Stimulated activated CD4-positive, alpha-beta T cell treated with anti-CD3 and anti-CD28 coated beads, Interleukin-12 subunit alpha, Interleukin-12 subunit beta, amount 100 ng/mL, for 4 hours (primary cell): ENCODE measurements around the gene HOXB4.
A peak's percentile ranks its signal among the peaks of the same experiment; 100 is the strongest.
"Not testable (repeated sequence)": the region's sequence is repeated elsewhere in the genome, so short reads cannot be mapped to it uniquely, and the experiment has no call there.

Experiments
- DNase-seq: peaks from one replicate; pipeline ENCODE4 v3.0.0-alpha.2; 2020

Gene HOXB4

GRCh38 chr17:48545022-48545375 lies 33.2 kb downstream of the HOXB4 start, which contains the start of gene HOXB2:
Gene HOXB2 (minus strand): TSS chr17:48545109. CDS start chr17:48544911, 198 bp downstream.
- DNase-seq, result no peak

DNA sequence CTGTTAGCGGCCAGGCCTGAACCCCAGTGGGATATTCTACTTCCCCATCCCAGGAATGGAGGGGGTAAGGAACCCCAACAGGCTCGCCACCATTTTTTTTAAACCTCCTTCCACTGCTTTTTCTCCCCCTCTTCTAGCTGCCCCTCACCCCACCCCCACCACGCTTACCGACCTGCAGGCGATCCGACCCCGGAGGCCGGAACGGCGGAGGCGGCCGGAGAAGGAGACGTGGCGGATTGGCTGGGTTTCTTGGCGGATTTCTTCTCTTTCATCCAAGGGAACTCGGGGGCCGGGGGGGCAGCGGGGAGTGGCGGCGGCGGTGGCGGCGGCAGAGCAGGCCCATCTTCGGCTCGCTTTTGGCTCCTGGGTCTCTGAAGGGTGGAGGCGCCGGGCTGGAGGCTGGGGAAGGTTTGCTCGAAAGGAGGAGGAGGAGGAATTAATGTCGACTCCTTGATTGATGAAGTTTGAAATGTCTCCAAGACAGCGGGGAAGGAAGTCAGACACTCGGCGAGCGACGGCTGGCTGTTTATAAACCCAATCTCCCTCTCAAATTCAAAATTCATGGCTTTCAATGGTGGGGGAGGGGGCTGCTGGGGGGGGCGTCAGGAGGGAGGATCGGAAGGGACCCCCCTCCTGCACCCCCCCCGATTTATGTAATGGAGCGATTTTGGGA lies 33.7 kb downstream of the HOXB4 start:
- DNase-seq, result no peak

GRCh38 chr17:48543854-48544348 lies 34.2 kb downstream of the HOXB4 start:
- peak; percentile 55 for DNase-seq

DNA sequence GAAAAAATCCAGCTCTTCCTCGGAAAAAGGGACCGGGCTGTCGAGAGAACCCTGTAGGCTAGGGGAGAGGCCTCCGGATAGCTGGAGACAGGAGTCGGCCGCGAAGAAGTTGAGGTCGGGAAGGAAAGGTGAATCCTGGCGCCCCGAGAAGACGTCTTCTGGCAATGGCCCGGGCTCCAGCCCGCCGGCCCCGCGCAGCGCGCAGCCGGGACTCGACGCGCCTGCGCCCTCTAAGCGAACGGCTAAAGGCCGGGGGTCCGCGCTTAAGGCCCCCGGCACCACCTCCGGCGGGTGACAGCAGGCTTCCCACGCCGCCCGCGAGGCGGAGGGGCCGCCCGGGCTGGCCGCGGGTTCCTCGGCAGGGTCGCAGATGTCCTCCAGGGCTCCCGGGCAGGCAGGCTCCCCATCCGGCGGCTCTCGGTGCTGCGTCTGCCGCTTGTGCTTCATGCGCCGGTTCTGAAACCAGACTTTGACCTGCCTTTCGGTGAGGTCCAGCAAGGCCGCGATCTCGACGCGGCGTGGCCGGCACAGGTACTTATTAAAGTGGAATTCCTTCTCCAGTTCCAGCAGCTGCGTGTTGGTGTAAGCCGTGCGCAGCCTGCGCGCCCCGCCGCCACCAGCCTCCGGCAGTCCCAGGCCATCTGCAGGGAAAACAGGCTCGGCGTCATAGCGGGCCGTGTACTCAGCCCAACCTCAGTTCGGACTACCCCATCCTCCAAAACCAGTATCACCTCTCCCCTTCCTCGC lies 34.9 kb downstream of the HOXB4 start:
- peak; percentile 58 for DNase-seq

GRCh38 chr17:48542698-48543106 lies 35.4 kb downstream of the HOXB4 start:
- no peak for DNase-seq

GRCh38 chr17:48542114-48542656 lies 36.0 kb downstream of the HOXB4 start:
- DNase-seq, result no peak

DNA sequence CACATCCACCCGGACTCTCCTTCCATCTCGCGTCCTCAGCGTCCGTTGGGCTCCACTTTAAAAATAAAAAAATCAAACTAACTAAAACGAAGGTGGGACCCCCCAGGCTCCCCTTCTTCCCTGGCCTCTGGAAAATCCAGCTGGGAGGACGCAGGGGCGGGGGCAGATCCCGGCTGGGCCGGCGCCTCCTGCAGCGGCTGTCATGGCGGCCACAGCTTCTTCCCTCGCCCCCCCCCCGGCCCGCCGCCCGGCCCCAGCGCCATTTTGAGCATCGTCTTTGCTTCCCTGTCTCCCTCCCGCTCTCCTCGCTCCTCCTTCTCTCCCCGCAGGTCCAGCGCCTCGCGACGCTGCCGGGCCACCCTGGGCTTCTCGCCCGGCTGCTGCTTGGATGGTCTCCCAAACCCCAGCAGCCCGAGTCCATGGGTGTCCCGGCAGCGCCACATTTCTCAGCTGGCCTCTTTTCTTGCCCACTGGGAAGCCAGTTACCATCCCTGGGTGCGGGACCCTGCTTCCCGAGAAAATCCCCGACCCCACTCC lies 36.5 kb downstream of the HOXB4 start:
- peak; percentile 41 for DNase-seq

- no peak for DNase-seq
Observed at GRCh38 chr17:48541036-48541576, 37.0 kb downstream of the HOXB4 start.

DNA sequence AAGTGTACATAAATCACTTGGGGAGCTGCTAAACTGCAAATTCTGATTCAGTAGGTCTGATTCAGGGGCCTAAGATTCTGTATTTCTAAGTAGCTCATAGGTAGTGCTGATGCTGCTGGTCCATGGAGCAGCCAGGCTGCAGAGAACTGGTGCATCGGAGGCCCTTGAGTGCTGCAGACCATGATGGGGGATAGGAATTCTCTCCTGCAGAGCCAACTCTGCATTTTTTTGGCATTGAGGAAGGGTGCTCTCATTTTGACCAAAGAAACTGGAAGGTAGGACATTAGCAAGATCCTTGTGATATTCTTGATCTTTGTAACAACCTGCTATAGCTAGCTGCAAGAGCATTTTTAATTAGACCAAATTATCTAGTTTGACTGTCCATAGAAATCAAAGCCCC lies 37.9 kb downstream of the HOXB4 start:
- DNase-seq, result no peak

DNA sequence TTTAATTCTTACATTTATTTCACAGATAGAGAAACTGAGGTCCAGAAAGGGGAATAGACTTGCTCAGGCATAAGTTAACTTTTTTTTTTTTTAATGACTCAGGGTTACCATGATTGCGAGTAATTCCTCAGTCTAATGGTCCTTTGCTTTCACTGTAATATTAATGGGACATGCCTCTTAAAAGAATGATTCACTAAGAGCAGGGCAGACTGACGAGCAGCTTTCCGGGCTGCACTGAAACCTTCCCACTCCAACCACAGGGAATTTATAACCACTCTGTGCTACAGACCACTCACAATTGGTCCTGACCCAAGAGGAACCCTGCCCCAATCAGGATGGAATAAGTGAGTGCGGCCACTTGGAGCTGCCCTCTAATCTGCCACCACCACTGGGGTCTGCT lies 39.0 kb downstream of the HOXB4 start:
- DNase-seq, result no peak

DNA sequence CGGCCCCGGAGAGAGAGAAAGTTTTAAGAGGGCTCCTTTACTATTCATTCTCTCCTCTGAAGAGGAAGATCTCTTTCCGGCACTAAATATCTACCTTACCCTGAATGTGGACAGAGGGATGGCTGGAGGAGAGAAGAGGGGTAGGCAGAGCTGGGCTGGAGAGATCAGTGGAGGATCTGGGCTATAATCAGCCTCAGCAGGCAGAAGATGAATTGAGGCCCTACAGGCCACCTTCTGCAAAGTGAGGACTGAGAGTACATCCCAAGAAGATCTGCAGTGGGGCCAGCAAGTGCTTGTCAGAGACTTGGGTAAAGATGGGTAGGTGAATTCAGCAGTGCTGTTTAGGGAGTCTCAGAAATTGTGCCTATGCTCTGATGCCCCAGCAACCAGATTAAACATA lies 40.8 kb downstream of the HOXB4 start:
- no peak for DNase-seq

GRCh38 chr17:48535793-48536559 lies 42.2 kb downstream of the HOXB4 start:
- not testable (repeated sequence) for DNase-seq

DNA sequence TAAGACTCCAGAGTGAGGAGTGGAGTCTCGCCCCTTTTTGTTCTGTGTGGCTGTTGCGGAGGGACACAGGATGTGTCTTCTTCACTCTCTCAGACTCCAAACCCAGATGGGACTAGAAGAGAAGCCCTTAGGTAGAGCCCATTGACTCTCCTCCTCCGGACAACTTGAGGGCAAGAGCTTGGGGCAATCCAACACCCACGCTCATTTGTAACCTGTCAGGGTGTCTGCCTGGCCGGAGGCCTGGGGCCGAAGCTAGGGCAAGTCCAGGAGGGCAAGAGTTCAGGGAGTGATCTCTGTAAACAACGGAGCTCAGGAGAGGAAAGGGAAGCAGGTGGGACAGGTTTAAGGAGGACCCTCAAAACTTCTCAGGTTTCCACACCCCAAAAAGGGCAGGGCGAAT lies 45.9 kb downstream of the HOXB4 start:
- no peak for DNase-seq

DNA sequence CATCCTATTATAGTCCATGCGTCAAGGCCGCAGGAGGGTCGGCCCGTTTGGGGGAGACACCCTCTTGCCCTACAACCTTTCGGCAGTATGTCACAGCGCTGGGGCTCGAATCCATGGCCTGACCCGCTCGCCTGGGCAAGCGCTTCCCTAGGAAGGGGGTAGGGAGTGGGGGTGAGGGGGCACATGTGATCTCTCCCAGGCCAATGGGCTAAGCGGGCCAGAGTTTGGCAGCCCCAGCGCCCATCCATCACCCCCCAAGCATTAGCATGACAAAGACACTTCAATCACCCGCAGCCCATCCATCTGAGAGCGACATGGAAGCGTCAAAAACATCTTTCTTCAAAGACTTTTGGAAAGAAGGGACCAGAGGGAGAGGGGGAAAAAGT lies 47.3 kb downstream of the HOXB4 start, which contains the start of gene HOXB1:
Gene HOXB1 (minus strand): TSS at position 125 of the 386 bp plus-strand sequence. CDS start 107 bp downstream, at position 18.
- no peak for DNase-seq

GRCh38 chr17:48530208-48530886 lies 47.8 kb downstream of the HOXB4 start:
- DNase-seq, result no peak

GRCh38 chr17:48529683-48530009 lies 48.5 kb downstream of the HOXB4 start:
- no peak for DNase-seq

DNA sequence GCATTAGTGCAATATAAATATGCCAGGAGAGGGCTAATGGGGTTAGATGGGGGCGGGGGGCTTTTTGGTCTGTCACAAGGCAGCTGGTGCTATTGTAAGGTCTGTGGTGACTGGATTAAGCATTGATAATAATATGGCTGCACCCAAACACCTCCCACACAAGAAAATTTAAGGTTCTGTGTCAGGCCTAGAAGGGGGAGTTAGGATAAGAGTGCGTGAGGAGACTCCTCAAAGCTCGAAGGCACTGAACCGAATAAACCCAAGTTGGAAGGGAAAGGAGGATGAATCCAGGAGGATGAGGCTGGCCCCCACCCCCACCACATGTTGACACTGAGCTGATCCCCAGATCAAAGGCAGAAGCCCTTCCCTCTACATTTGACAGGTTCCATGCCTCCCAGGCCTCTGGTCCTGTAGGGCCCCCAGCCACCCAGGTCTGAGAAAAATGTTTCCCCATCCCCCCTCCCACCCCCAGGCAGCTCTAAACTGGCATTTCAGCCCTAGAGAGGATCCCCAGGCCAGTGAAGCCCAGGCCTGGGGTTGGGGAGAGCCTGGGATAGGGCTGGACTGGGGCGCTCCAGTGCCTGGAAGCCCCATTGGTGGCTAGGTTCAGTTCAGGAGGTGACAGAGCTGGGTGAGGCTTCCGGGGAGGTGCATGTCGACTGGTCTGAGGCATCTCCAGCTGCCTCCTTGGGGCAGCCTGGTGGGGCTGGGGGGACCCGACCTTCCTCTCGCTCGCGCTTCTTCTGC lies 49.0 kb downstream of the HOXB4 start:
- no peak for DNase-seq

- DNase-seq, result no peak
Observed at GRCh38 chr17:48528153-48528935, 49.8 kb downstream of the HOXB4 start.

DNA sequence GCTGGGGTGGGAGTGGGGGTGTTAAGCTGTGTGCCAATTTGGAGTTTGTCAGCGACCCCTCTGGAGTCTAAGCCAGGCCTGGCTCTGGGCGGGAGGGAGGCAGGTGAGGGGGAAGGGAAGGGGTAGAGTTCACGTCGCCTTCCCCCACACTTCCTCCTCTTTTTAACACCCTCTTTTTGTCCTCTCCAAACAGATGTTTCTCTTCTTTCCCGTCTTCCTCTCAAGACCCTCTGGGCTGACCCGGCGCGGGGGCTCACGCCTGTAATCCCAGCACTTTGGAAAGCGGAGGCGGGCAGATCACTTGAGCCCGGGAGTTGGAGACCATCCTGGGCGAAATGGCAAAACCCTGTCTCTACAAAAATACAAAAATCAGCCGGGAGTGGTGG lies 50.6 kb downstream of the HOXB4 start:
- DNase-seq, result no peak
